NCI-H774 (cell line): ENCODE data around the gene LAMB2.
A peak's percentile ranks its signal among the peaks of the same experiment; 100 is the strongest.

Experiments
- DNase-seq: peaks from one replicate; lab custom pipeline; 2025; lab: John Stamatoyannopoulos, UW

The LAMB2 gene

GRCh38 chr3:49132437-49133225, at the start of gene LAMB2:
Gene LAMB2 (minus strand): TSS chr3:49133050. CDS start chr3:49132867, 183 bp downstream.
- no peak for DNase-seq

DNA sequence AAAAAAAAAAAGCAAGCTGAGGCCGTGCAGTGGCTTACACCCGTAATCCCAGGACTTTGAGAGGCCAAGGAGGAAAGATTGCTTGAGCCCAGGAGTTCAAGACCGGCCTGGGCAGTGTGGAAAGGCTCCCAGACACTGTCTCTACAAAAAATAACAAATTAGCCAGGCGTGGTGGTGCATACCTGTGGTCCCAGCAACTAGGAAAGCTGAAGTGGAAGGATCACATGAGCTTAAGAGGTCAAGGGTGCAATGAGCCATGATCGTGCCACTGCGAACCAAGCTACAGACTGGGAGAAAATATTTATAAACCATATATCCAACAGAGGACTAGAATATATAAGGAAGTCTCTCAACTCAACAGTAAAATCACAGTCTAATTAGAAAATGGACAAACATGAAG, 48.5 kb upstream of the LAMB2 start:
- no peak for DNase-seq

DNA sequence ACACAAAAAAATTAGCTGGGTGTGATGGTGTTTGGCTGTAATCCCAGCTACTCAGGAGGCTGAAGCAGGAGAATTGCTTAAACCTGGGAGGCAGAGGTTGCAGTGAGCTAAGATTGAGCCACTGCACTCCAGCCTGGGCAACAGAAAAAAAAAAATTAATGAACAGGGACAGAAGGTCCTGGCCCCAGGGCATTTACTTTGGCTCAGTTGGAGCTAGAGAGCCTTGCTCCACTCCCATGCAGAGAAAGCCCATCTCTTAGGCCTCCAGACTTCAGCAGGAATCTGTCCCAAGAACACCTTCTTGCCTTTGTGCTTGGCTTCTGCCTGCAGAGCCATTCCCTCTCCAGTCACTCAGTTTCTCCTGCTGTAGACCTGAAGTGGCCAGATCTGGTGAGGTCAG, 47.3 kb upstream of the LAMB2 start:
- no peak for DNase-seq

- no peak for DNase-seq
These were observed 44.2 kb upstream of the LAMB2 start for GRCh38 chr3:49177073-49177472.

GRCh38 chr3:49175530-49175929, 42.7 kb upstream of the LAMB2 start:
- DNase-seq: no peak

DNA sequence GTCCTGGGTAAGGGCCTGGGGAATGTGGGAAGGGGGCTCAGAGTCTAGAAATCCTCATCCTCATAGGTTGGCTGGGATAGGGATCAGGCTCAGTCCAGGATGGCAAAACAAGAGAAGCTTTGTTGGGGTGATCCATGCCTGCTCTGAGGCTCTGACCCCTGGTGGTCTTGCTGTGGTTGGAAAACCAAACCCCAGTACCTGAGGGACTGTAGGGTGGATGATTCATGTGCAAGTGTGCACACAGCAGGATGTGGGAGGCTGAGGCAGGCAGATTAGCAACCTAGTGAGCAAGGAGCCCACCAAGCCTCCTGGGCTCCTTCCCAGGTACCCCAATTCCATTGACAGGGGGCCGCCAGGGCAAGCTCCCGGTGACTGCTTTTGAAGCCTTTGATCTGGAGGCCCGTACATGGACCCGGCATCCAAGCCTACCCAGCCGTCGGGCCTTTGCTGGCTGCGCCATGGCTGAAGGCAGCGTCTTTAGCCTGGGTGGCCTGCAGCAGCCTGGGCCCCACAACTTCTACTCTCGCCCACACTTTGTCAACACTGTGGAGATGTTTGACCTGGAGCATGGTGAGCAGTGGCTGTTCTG, 41.6 kb upstream of the LAMB2 start:
- no peak for DNase-seq

DNA sequence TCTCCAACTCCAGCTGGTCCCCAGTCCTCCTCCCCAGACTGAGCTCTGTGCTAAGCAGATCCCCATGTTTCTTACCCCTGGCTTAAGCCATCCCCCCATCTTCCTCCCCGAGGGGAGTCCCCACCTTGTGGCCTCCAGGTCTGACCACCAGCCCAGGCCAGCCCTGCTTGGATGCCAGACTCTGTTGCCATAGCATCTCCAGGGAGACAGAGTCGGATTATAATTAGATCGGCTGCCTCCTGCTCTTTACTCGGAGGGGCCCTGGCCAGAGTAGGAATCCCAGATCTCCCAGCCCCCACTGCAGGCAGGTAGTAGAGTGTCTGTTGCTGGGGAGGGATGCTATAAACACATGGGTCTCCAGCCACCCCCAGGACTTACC, 40.9 kb upstream of the LAMB2 start:
- no peak for DNase-seq

- no peak for DNase-seq
These were observed 40.4 kb upstream of the LAMB2 start for GRCh38 chr3:49173116-49173791.

- no peak for DNase-seq
These were observed 39.7 kb upstream of the LAMB2 start for GRCh38 chr3:49172551-49173041.

DNA sequence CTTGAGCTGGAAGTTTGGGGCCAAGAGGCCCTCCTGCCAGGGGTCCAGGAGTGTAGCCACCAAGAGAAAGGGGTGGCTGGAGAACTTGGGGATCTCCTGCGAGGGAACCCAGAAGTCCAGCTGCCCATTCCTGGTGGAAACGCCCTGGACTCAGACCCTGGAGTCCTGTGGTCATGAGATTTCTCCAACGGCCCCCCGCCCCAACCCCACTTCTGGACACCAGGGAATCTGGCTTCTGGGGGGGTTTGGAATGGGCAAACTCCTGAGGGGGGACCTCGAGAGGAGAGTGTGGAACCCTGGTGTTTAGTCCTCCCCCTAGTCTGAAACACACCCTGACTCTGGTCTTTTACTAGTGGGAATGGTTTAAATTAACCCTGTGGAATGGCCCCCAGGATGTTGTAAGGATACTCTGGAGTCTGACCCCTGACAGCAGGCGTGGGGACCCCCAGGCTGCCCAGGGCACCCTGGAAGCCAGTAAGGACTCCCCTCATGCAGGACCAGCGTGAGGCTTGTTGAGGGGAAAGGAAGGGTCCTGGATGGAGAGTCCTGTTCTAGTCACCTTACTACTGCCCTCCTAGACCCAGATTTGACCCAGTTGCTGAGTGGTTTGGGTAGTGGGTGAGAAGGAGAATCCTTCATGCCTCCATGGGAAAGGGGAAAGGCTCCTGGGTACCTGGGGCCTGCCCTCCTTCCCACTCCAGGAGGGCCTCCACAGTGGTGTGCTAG, 39.1 kb upstream of the LAMB2 start:
- no peak for DNase-seq

GRCh38 chr3:49171119-49171774, 38.4 kb upstream of the LAMB2 start, which contains the start of gene KLHDC8B:
Gene KLHDC8B (plus strand): TSS chr3:49171598. CDS start chr3:49172770, 1,172 bp downstream.
- peak; percentile 52 for DNase-seq

- no peak for DNase-seq
These were observed 37.9 kb upstream of the LAMB2 start for GRCh38 chr3:49170744-49171118.

GRCh38 chr3:49166752-49167556, 34.1 kb upstream of the LAMB2 start:
- no peak for DNase-seq

DNA sequence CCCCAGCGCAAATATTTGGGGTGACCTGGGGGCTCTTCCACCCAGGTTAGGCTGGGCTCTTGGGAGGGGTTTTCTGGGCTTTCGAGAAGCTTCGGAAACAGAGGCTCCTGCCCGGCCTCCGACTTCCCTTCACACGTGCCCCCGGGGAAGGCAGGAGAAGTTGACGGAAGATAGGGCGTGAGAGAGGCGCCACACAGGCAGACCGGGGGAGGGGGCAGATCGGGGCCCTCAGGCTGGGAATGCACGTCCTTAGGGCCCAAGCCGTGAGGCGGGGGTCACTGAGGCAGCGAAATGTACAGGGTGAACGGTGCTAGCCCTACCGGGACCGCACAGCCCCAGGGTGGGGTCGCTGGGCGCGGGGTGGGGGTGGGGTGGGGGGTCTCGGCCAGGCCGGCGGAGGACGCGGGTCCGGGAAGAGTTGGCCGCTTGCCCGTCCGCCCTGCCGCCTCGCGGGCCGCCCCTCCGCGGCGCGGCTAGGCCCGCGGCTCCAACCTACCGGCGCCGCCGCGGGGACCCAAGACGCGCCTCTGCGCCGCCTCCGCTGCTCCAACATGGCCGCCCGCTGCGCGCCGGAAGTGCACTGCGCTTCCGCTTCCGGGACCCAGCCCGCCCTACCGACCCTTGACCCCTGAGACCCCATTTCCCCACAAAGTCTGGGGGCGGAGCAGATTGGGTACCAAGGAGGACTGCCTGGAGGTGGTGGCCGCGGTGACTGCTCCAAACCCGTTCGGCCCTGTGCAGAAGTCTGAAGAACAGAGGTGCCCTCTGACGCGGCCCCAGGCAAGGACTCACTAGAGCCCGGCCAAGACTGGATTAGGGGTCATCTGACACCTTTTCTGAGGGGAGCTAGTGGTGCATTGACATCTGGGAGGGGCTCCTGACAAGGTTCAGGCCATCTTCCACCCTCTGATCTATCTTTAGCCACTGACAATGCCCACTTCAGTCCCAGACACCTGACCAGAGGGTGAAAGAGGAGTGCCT, 33.2 kb upstream of the LAMB2 start, which contains the start of gene CCDC71:
CCDC71 (minus strand) TSS at position 561 of the 981 bp plus-strand sequence. CDS start 2,123 bp downstream, outside the sequence.
- DNase-seq: peak; percentile 17

- DNase-seq: no peak
These were observed 32.3 kb upstream of the LAMB2 start for GRCh38 chr3:49164983-49165720.

- DNase-seq: no peak
These were observed 30.8 kb upstream of the LAMB2 start for GRCh38 chr3:49163609-49164008.

DNA sequence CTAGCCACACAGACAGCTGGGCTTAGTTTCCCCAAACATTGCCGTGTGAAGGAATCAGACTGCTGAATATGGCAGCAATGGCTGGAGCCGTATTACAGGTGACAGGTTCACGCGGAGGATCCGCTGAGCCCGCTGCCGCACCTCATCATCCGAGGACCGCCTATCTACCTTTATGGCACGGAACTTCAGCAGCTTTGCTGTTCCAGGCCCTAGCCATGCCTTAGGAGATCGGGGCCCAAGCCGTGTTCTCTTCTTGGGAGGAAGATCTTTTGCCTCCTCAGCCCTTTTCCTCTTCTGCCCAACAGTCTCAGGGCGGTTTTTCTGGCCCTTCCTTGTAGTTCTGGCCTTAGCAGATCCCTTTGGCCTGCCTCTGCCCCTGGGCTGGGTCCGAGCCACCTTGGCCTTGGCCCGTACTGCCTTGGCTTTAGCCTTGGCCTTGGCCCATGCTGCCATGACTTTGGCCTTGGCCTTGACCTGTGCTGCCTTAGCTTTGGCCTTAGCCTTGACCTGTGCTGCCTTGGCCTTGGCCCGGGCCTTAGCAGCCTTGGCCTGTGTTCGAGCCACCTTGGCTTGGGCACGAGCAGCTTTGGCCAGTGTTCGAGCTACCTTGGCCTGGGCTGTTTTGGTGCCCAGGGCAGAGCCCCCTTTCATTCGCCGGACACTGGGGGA, 30.0 kb upstream of the LAMB2 start:
- DNase-seq: no peak
